GM12878 (cell line): Measurements from ENCODE around the gene OTOGL. TPM values are rescaled to one million over a fixed set of nuclear protein-coding genes. Genes with fewer than 3 reads are reported as not detected.

Source experiments
- ATAC-seq: fragments of 200-7000 bp; cut with Tn5 transposase; 3 replicates; pipeline ENCODE4 v1.9.1; 2020; ENCODE audit warnings: mild to moderate bottlenecking, moderate library complexity
- BruUV-seq: library from RNA; stranded (reverse); fragments of 400-500 nt; replicated peaks from 2 replicates; lab custom pipeline; 2021; lab: Mats Ljungman, UMichigan
- CTCF ChIA-PET: fragments of 300-600 bp; sonication (Branson Sonifier 250); formaldehyde crosslinking; extraction: SDS; loops from one replicate; lab custom pipeline; 2021; ENCODE audit warnings: inconsistent platforms; lab: Yijun Ruan, JAX
- POLR2A ChIA-PET: fragments of 350-600 bp; formaldehyde crosslinking; extraction: SDS; loops from one replicate; lab custom pipeline; 2021; ENCODE audit warnings: inconsistent platforms; lab: Charles Lee
- RAD21 ChIA-PET: fragments of 300-600 bp; sonication (Branson Sonifier 250); formaldehyde crosslinking; loops from one replicate; lab custom pipeline; 2023; ENCODE audit warnings: antibody characterized with exemption; ENCODE audit not compliant: unreplicated experiment; lab: Charles Lee
- SMC1A ChIA-PET: fragments of 300-600 bp; sonication (Branson Sonifier 250); formaldehyde crosslinking; loops from one replicate; lab custom pipeline; 2023; ENCODE audit not compliant: unreplicated experiment, uncharacterized antibody; lab: Charles Lee
- DNase-seq: peaks from one replicate; pipeline ENCODE4 v3.0.0-alpha.2; 2011; ENCODE audit warnings: low read depth, low spot score
- FAIRE-seq: peaks from 3 replicates; lab custom pipeline; 2011; peaks lifted over from hg19 to GRCh38; lab: Jason Lieb, UNC
- H2AFZ ChIP-seq: 2 replicates; pipeline ENCODE4 v1.6.0; 2011; ENCODE audit warnings: low read depth, low read length, control low read depth; ENCODE audit not compliant: control insufficient read depth
- H3K27ac ChIP-seq: 2 replicates; pipeline ENCODE4 v1.5.1; 2011; ENCODE audit warnings: control low read depth; ENCODE audit not compliant: control insufficient read depth, insufficient read depth
- H3K27me3 ChIP-seq, 2 experiments: replicated peaks in 1 of 2; 2 replicates each; pipeline versions ENCODE4 v1.6.0 to v1.6.1; 2011; ENCODE audit warnings: low read length in 1 of 2; ENCODE audit not compliant: control insufficient read depth in 2 of 2, insufficient read depth in 2 of 2
- H3K36me3 ChIP-seq, 2 experiments: 2 replicates each; pipeline ENCODE4 v1.5.1; 2011; ENCODE audit warnings: low read length in 1 of 2; ENCODE audit not compliant: control insufficient read depth in 2 of 2, insufficient read depth in 2 of 2
- H3K4me1 ChIP-seq: 2 replicates; pipeline ENCODE4 v1.6.1; 2011; ENCODE audit warnings: mild to moderate bottlenecking, low read length, moderate library complexity, mixed read lengths; ENCODE audit not compliant: control insufficient read depth, insufficient read depth
- H3K4me2 ChIP-seq: 2 replicates; pipeline ENCODE4 v1.6.0; 2011; ENCODE audit warnings: control low read depth; ENCODE audit not compliant: control insufficient read depth, insufficient read depth
- H3K4me3 ChIP-seq: fragments of 200-600 bp; sonication (generic); 2 replicates; pipeline ENCODE4 v1.5.1; 2016
- H3K79me2 ChIP-seq: 2 replicates; pipeline ENCODE4 v1.6.0; 2011; ENCODE audit warnings: low read length; ENCODE audit not compliant: control insufficient read depth, insufficient read depth
- H3K9ac ChIP-seq: 2 replicates; pipeline ENCODE4 v1.8.0; 2011; ENCODE audit warnings: low read length, control low read depth, mixed read lengths; ENCODE audit not compliant: control insufficient read depth, insufficient read depth
- H3K9me3 ChIP-seq: replicated peaks from 3 replicates; pipeline ENCODE4 v1.5.1; 2011; ENCODE audit warnings: mild to moderate bottlenecking, low read length; ENCODE audit not compliant: control insufficient read depth, insufficient read depth
- H4K20me1 ChIP-seq: 2 replicates; pipeline ENCODE4 v1.6.0; 2011; ENCODE audit not compliant: control insufficient read depth, insufficient read depth
- CHD4 ChIP-seq: fragments of 200-600 bp; sonication (generic); IDR thresholded peaks from 2 replicates; pipeline ENCODE4 v1.6.1; 2016; ENCODE audit warnings: mild to moderate bottlenecking
- EGR1 ChIP-seq, 2 experiments: IDR thresholded peaks; 1 replicate in 1 of 2; 2 replicates in 1 of 2; pipeline ENCODE4 v1.6.1; 2011 to 2012; ENCODE audit warnings: low read depth in 2 of 2, low read length in 2 of 2, borderline replicate concordance in 1 of 2, mild to moderate bottlenecking in 1 of 2, moderate library complexity in 1 of 2
- ESRRA ChIP-seq: IDR thresholded peaks from 2 replicates; pipeline ENCODE4 v1.6.1; 2012; ENCODE audit warnings: mild to moderate bottlenecking, low read length, improper control_type of control experiment
- ETV6 ChIP-seq, 2 experiments: fragments of 450-650 bp in 1 of 2; IDR thresholded peaks in 1 of 2; conservative IDR thresholded peaks in 1 of 2; 2 replicates each; pipeline ENCODE4 v1.6.1; 2014; ENCODE audit warnings: antibody characterized with exemption in 1 of 2, borderline replicate concordance in 1 of 2, low read depth in 1 of 2, mild to moderate bottlenecking in 1 of 2, moderate library complexity in 1 of 2
- JUNB ChIP-seq: IDR thresholded peaks from 2 replicates; pipeline ENCODE4 v1.6.1; 2016; ENCODE audit warnings: antibody characterized with exemption, mild to moderate bottlenecking
- KLF5 ChIP-seq: fragments of 450-650 bp; IDR thresholded peaks from 2 replicates; pipeline ENCODE4 v1.6.1; 2014; ENCODE audit warnings: mild to moderate bottlenecking; ENCODE audit not compliant: partially characterized antibody
- PBX3 ChIP-seq: IDR thresholded peaks from 2 replicates; pipeline ENCODE4 v1.6.1; 2011; ENCODE audit warnings: mild to moderate bottlenecking, low read depth, low read length, moderate library complexity; ENCODE audit not compliant: insufficient replicate concordance
- PKNOX1 ChIP-seq: fragments of 450-650 bp; IDR thresholded peaks from 2 replicates; pipeline ENCODE4 v1.6.1; 2016; ENCODE audit warnings: mild to moderate bottlenecking
- SREBF2 ChIP-seq: IDR thresholded peaks from 2 replicates; pipeline ENCODE4 v1.6.1; 2012; ENCODE audit warnings: mild to moderate bottlenecking, low read length
- SRF ChIP-seq, 2 experiments: IDR thresholded peaks; 2 replicates each; pipeline ENCODE4 v1.6.1; 2011; ENCODE audit warnings: low read depth in 2 of 2, low read length in 2 of 2, mild to moderate bottlenecking in 1 of 2, moderate library complexity in 1 of 2
- STAT1 ChIP-seq: fragments of 450-650 bp; conservative IDR thresholded peaks from 2 replicates; pipeline ENCODE4 v1.6.1; 2014; ENCODE audit warnings: antibody characterized with exemption, mild to moderate bottlenecking
- ZNF384 ChIP-seq: IDR thresholded peaks from 2 replicates; pipeline ENCODE4 v1.6.1; 2012; ENCODE audit warnings: low read depth, mild to moderate bottlenecking, low read length, improper control_type of control experiment, borderline replicate concordance
- ZZZ3 ChIP-seq: IDR thresholded peaks from 2 replicates; pipeline ENCODE4 v1.6.1; 2011; ENCODE audit warnings: low read depth; ENCODE audit not compliant: control insufficient read depth, insufficient read length
- WGBS: methylation state at CpG from one replicate; pipeline ENCODE4 v1.1.6; 2016; ENCODE audit warnings: low lambda C conversion rate; ENCODE audit not compliant: insufficient replicate concordance, insufficient coverage; ENCODE audit errors: missing lambda C conversion rate; 5-methylcytosine and 5-hydroxymethylcytosine counted together
- in situ Hi-C: fragments of 300-500 bp; cut with MboI; formaldehyde crosslinking; loops from 9 replicates; pipeline ENCODE4 v1.14.3; 2018; ENCODE audit warnings: mixed read lengths
- intact Hi-C: fragments of 100-400 bp; cut with micrococcal nuclease; formaldehyde crosslinking; loops from one replicate; pipeline ENCODE4 v1.14.2; 2022; ENCODE audit not compliant: unreplicated experiment
- polyA plus RNA-seq, 11 experiments: library from polyadenylated mRNA; depleted of rRNA in 4 of 11; unstranded in 6 of 11; stranded (reverse) in 5 of 11; fragments of >200 nt; fragmentation: Nextera tagmentation in 4 of 11; fragmentation: Illumina TruSeq in 1 of 11; extraction: Ambion mirVana in 4 of 11; extraction: Trizol in 1 of 11; gene quantifications; 1 replicate in 1 of 11; 2 replicates in 10 of 11; pipeline versions ENCODE4 v1.2.1 to v1.2.3, GENCODE V29; 2011 to 2016; ENCODE audit warnings: inconsistent platforms in 2 of 11, missing spikeins in 2 of 11, low read depth in 1 of 11
- total RNA-seq, 4 experiments: library from RNA; depleted of rRNA in 3 of 4; stranded (reverse); fragments of >200 nt in 3 of 4; fragmentation: Illumina TruSeq in 1 of 4; extraction: Trizol in 1 of 4; gene quantifications; 2 replicates each; pipeline versions ENCODE4 v1.2.1 to v1.2.3, GENCODE V29; 2013 to 2021

The OTOGL gene
- total and polyA plus RNA-seq, 10 of the 15 experiments (the other 5 are each of a cell fraction or from before 2014, with no cell fraction given) = 0.04 to 3.7 (median 0.27) TPM

GRCh38 chr12:80193865-80194264, 94.5 kb downstream of the OTOGL start:
- WGBS = 36% methylated on average over 4 of the region's 4 CpGs
- intact Hi-C loops = loop anchor here (10.0 kb wide), 2 partner anchors 401 to 571 kb away; no protein-coding TSS in a partner anchor
- ChIA-PET SMC1A (interaction anchor here (1.1 to 4.4 kb wide), 2 partner anchors 77 to 81 kb away, joined by 3 to 57 read pairs; no protein-coding TSS in a partner anchor), CTCF (interaction anchor here (1.4 to 10.1 kb wide), 3 partner anchors 10 to 77 kb away, joined by 4 to 134 read pairs (median 7); no protein-coding TSS in a partner anchor), POLR2A (no interaction called here), RAD21 (no interaction called here)
- no peak for DNase-seq
- Histone ChIP-seq H3K9me3 (no peaks in the 10 kb centered on the region), H3K27me3 (no peaks in the 10 kb centered on the region; a peak in 1 of 4 replicates), H3K79me2 (no peaks in the 10 kb centered on the region), H2AFZ (no peak overlapping the region), H4K20me1 (no peaks in the 10 kb centered on the region), H3K4me2 (no peak overlapping the region), H3K27ac (no peak overlapping the region), H3K36me3 (no peaks in the 10 kb centered on the region), H3K4me3 (no peak overlapping the region), H3K4me1 (peaks cover 3% of the 10 kb centered on the region; the same call in 1 of the 2 replicates), H3K9ac (no peak overlapping the region)
- BruUV-seq = no TSS peak
- TF ChIP-seq SRF (IDR thresholded peaks at IDR 0.05; ENCODE audit: low read depth in 2 of 2, low read length in 2 of 2) (no peak), PBX3 (no peak), EGR1 (IDR thresholded peaks at IDR 0.05; ENCODE audit: borderline replicate concordance in 1 of 2, low read depth in 2 of 2, low read length in 2 of 2) (no peak), SREBF2 (no peak), ZNF384 (no peak), ETV6 (conservative IDR thresholded peaks at IDR 0.05 in 1 of 2, IDR thresholded peaks at IDR 0.05 in 1 of 2; ENCODE audit: borderline replicate concordance in 1 of 2, low read depth in 1 of 2) (no peak), ZZZ3 (no peak), ESRRA (no peak), STAT1 (no peak), KLF5 (no peak), PKNOX1 (no peak), JUNB (no peak), CHD4 (no peak)
- no peak for ATAC-seq
- peak; percentile 75 for FAIRE-seq
- in situ Hi-C loops = no loop called here
